ENCODE data around the gene COL15A1. TPM values are rescaled to one million over a fixed set of nuclear protein-coding genes. Genes with fewer than 3 reads are reported as not detected.

Gene COL15A1
- total and polyA plus RNA-seq, 10 donors, result 0.33 to 9.3 (median 2.1) TPM

GRCh38 chr9:99069546-99069945 lies 125.8 kb downstream of the COL15A1 start:
- Histone ChIP-seq H3K4me3 (no peak overlapping the region), H3K36me3 (no peaks in the 10 kb centered on the region), H3K4me1 (peaks cover 0 to 28% (median 8%) of the 10 kb centered on the region in 6 donors), H3K27me3 (replicated peaks in 1 of 7) (no peaks in the 10 kb centered on the region), H3K9me3 (no peaks in the 10 kb centered on the region), H3K27ac (peak overlapping the region in 5 of 8 donors; percentile 29 to 52 (median 39))
- TF ChIP-seq CTCF (IDR thresholded peaks at IDR 0.05 in 8 of 11, conservative IDR thresholded peaks at IDR 0.05 in 3 of 11) (no peak), POLR2A (IDR thresholded peaks at IDR 0.05) (no peak), POLR2AphosphoS5 (IDR thresholded peaks at IDR 0.05) (no peak)
- 95 to 98% (median 96%) methylated on average over 12 of the region's 12 CpGs for WGBS, 5 donors
- intact Hi-C loops (cut with DNase I; ENCODE audit: low total_unique reads), result no loop called here
- no peak for DNase-seq

GRCh38 chr9:99070681-99071080 lies 127.0 kb downstream of the COL15A1 start:
- Histone ChIP-seq H3K4me1 (peaks cover 0 to 36% (median 8%) of the 10 kb centered on the region in 6 donors), H3K27me3 (replicated peaks in 1 of 7) (no peaks in the 10 kb centered on the region), H3K9me3 (no peaks in the 10 kb centered on the region), H3K36me3 (no peaks in the 10 kb centered on the region), H3K4me3 (no peak overlapping the region), H3K27ac (peak overlapping the region in 2 of 8 donors; percentile 21 to 26)
- DNase-seq, result no peak
- 77 to 88% (median 83%) methylated on average over 6 of the region's 6 CpGs for WGBS, 5 donors
- no peak for TF ChIP-seq CTCF (IDR thresholded peaks at IDR 0.05 in 8 of 11, conservative IDR thresholded peaks at IDR 0.05 in 3 of 11)
- no peak for TF ChIP-seq POLR2AphosphoS5 (IDR thresholded peaks at IDR 0.05)
- TF ChIP-seq POLR2A (IDR thresholded peaks at IDR 0.05), result no peak
- intact Hi-C loops (cut with DNase I; ENCODE audit: low total_unique reads), result no loop called here

GRCh38 chr9:99071313-99072039 lies 127.8 kb downstream of the COL15A1 start:
- no peaks in the 10 kb centered on the region for H3K36me3 ChIP-seq
- H3K4me1 ChIP-seq, result peaks cover 4 to 44% (median 13%) of the 10 kb centered on the region in 6 donors
- no peaks in the 10 kb centered on the region for H3K9me3 ChIP-seq
- TF ChIP-seq POLR2A (IDR thresholded peaks at IDR 0.05) (no peak), POLR2AphosphoS5 (IDR thresholded peaks at IDR 0.05) (no peak), CTCF (IDR thresholded peaks at IDR 0.05 in 8 of 11, conservative IDR thresholded peaks at IDR 0.05 in 3 of 11) (no peak)
- no peaks in the 10 kb centered on the region for H3K27me3 ChIP-seq (replicated peaks in 1 of 7)
- no peak for DNase-seq
- no peak overlapping the region for H3K4me3 ChIP-seq
- peak overlapping the region in 4 of 8 donors; percentile 7 to 26 (median 22) for H3K27ac ChIP-seq
- 74 to 90% (median 78%) methylated on average over 9 of the region's 9 CpGs for WGBS, 5 donors
- intact Hi-C loops (cut with DNase I; ENCODE audit: low total_unique reads), result no loop called here

- Histone ChIP-seq H3K27me3 (replicated peaks in 1 of 7) (no peaks in the 10 kb centered on the region), H3K27ac (peak overlapping the region in 2 of 8 donors; percentile 21 to 24), H3K4me3 (no peak overlapping the region), H3K36me3 (no peaks in the 10 kb centered on the region), H3K9me3 (no peaks in the 10 kb centered on the region), H3K4me1 (peaks cover 9 to 50% (median 16%) of the 10 kb centered on the region in 6 donors)
- WGBS, 5 donors, result 79 to 84% (median 80%) methylated on average over 6 of the region's 6 CpGs
- TF ChIP-seq CTCF (IDR thresholded peaks at IDR 0.05 in 8 of 11, conservative IDR thresholded peaks at IDR 0.05 in 3 of 11) (no peak), POLR2AphosphoS5 (IDR thresholded peaks at IDR 0.05) (no peak)
- no peak for DNase-seq
- intact Hi-C loops (cut with DNase I; ENCODE audit: low total_unique reads), result no loop called here
Measured at GRCh38 chr9:99072040-99072394, 128.3 kb downstream of the COL15A1 start.

Data from spleen (tissue), 11 donors.